NT2/D1 (cell line): ENCODE measurements around the gene PLA2G2C.

Source experiments
- YY1 ChIP-seq: IDR thresholded peaks from 2 replicates; pipeline ENCODE4 v1.6.1; 2011; ENCODE audit not compliant: insufficient read length, insufficient read depth
- ZNF274 ChIP-seq: IDR thresholded peaks from 2 replicates; pipeline ENCODE4 v1.6.1; 2011; ENCODE audit warnings: mild to moderate bottlenecking, low read depth, low read length

DNA sequence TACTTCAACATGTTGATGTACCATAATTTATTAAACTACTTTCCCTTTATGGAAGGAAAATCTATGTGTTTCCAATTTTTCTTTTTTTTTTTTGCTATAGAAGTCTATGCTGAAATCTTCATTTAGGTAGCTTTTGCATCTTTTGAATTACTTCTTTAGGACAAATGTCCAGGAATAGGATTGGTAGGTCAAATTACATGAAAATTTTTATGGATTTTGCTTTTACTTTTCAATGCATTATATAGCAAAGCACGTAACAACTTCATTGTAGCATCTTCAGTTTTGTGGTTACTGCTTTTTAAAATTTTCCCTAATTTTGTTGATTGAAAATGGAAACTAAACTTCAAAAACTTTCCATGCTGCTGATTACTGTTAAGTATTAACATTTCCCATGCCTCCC lies 12.0 kb upstream of the PLA2G2C start:
- no peak for TF ChIP-seq YY1
- no peak for TF ChIP-seq ZNF274
